HG03520 (cell line): ENCODE results near the gene EHD1.
A peak's percentile ranks its signal among the peaks of the same experiment; 100 is the strongest.
"Not testable (repeated sequence)": the region's sequence is repeated elsewhere in the genome, so short reads cannot be mapped to it uniquely, and the experiment has no call there.

ENCODE experiments used
- ATAC-seq: cut with Tn5 transposase; IDR thresholded peaks from one replicate; pipeline ENCODE4 v1.9.1; 2021; ENCODE audit warnings: mild to moderate bottlenecking, moderate library complexity; ENCODE audit not compliant: unreplicated experiment

EHD1 gene

GRCh38 chr11:64859542-64860414, 18.6 kb downstream of the EHD1 start:
- ATAC-seq = peak; percentile 69

GRCh38 chr11:64858467-64859263, 19.8 kb downstream of the EHD1 start:
- ATAC-seq = no peak

DNA sequence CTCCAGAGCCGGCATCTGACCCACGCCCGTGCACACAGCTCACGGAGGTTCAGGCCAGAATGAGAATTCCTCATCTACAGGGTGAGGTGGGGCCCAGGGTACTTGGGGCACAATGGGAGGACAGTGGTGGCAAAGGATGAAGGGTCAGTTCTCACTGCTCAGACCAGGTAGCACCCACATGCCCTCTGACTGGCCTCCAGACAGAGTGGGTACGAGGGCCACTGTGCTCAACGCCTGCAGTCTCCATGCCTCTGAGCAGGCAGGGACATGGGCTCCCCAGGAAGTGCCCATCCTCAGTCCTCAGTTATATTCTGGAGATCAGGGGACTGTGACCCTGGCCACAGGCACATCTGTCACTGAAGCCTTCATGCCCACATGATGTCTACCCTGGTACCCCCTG, 20.9 kb downstream of the EHD1 start:
- no peak for ATAC-seq

DNA sequence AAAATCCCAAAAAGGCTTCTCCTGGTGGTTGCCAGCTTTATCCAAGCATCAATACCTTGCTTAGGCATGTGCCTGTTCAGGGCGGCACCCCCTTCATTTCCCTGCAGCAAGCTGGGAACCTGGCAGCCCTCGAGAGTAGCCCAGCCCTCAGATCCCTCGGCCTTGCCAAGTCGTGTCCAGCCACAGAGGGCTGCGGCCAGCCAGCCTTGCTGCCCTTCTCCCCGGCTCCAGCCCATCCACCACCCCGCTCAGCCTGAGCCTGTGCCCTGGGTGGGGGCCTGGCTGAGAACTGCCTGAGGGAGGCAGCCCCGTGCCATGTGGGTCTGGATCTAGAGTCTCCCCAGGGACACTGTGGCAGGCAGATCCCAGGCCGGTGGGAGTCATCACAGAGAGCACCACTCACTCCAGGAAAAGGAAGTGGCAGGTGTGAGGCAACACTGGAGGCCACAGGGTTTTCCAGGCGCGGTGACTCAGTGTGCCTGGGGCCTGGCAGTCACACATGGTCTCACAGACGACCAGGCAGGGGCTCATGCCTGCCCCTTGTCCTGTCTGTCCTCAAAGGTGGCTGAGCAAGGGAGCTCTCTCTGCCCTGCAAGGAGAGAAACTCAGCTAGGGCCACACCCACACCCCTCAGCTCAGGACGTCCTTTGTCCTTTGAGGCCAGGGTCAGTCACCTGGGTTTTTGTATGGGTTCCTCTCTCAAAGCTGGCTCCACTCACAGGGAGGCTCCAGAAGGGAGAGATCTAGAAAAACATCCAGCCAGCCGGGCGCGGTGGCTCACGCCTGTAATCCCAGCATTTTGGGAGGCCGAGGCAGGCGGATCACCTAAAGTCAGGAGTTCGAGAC, 21.8 kb downstream of the EHD1 start:
- no peak for ATAC-seq

- ATAC-seq = no peak
These were observed 22.7 kb downstream of the EHD1 start for GRCh38 chr11:64855596-64856304.

- no peak for ATAC-seq
These were observed 23.6 kb downstream of the EHD1 start for GRCh38 chr11:64854534-64855502.

DNA sequence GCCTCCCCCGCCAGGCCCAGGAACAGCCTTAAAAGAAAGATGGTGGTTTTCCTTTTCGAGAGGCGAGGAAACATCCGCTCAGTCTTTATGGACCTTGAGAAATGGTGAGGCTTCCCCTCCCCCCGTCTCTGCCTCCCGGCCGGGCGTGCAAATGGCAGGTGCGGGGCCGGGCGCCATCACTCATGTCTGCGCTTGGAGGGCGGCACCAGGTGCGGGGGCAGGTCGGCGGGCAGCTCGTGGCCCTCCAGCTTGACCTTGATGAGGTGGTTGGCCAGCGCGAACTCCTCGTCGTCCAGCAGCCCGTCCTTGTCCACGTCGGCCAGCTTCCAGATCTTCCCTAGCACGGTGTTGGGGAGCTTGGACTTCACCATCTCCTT, 24.3 kb downstream of the EHD1 start:
- no peak for ATAC-seq

DNA sequence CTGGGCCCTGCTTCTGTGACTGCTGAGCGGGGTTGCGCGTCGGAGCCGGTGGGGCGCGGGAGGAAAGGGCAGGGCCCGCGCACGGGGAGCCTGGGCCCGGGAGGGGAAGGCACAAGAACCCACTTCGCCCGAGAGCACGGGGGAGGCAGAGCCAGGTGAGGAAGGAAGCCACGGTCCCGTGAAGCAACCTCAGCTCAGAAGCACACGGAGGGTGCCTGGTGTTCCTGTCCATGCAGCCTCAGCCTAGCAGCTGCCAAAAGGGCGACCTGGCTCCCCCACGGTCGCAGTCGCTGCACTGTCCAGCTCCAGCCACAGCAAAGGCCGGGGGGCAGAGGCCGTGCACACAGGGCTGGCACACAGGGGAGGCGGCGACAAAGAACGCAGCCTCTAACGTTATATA, 24.7 kb downstream of the EHD1 start:
- no peak for ATAC-seq

GRCh38 chr11:64852804-64853509, 25.5 kb downstream of the EHD1 start:
- ATAC-seq = no peak

DNA sequence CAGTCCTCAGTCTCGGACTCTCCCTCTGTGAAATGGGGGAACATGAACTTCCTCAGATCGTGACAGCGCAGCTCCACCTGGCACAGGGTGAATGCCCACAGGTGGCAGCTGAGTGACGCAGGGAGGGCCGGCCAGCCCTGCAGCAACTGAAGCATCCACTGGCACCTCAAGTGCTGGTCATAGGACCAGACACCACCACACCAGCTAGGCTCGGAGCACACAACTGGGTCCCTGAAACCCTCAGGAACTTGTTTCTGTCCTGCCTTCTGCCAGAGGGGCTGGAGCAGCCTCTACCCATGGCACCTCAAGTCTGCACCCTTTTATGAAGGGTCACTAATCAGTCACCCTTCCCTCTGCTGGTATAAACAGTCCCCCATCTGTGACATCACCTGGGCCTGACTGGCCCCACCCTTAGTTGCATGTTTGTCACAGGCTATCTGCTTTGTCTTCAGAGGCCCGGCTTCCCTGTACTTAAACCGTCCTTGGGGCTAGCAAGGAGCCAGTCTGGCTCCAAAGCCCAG, 26.5 kb downstream of the EHD1 start:
- ATAC-seq = no peak

- ATAC-seq = peak; percentile 53
These were observed 27.3 kb downstream of the EHD1 start for GRCh38 chr11:64850979-64851567.

GRCh38 chr11:64849598-64850356, 28.6 kb downstream of the EHD1 start:
- ATAC-seq = no peak

GRCh38 chr11:64848826-64849597, 29.4 kb downstream of the EHD1 start:
- no peak for ATAC-seq

GRCh38 chr11:64848214-64848825, 30.1 kb downstream of the EHD1 start:
- no peak for ATAC-seq

DNA sequence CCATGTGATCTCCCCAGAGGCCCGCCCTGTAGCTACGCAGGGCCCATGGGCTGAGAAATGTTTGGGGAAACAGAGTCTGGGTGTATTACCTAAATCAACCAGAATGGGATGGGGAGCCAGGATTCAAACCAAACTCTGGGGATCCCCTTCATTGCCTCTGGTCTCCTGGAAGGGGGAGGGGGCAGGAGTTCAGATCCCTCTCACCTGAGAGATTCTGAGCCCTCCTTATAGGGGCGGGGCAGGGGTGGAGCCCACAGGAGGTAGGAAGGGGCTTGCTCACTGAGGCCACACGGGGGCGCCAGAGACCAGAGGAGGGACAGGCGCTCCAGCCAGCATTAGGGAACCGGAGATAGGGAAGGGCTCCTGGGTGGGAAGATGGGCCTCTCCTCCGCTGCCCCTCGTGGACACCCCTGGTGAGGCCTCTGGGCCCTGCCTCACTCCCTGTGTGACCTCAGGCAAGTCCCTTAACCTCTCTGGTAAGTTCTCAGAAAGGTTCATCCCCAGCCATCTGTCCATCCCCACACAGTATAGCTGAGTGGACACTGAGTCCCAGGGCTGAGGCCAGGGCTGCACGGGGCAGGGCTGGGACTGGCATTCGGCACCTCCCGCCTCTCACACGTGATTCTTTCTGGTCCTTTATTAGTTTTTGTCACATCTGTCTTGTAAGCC, 31.3 kb downstream of the EHD1 start:
- ATAC-seq = no peak

DNA sequence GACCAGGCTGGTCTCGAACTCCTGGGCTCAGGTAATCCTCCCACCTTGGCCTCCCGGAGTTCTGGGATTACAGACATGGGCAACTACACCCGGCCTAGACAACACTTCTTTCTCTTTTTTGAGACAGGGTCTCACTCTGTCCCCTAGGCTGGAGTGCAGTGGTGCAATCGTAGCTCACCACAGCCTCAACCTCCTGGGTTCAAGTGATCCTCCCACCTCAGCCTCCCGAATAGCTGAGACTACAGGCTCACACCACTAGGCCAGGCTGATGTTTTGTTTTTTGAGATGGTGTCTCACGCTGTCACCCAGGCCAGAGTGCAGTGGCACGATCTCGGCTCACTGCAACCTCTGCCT, 32.7 kb downstream of the EHD1 start:
- ATAC-seq = not testable (repeated sequence)
